RWPE2 (cell line): Measurements from ENCODE around the gene HNRNPR.

ENCODE experiments used
- ATAC-seq: fragments of 200-7000 bp; cut with Tn5 transposase; 3 replicates; pipeline ENCODE4 v1.9.1; 2021; ENCODE audit warnings: low read depth
- DNase-seq: peaks from one replicate; pipeline ENCODE4 v3.0.0-alpha.2; 2020; ENCODE audit warnings: low spot score
- H3K27ac ChIP-seq: fragments of 450-650 bp; 2 replicates; pipeline ENCODE4 v1.5.1; 2017; ENCODE audit warnings: mild to moderate bottlenecking; ENCODE audit not compliant: poor library complexity, severe bottlenecking
- H3K27me3 ChIP-seq: fragments of 250-450 bp; sonication (Bioruptor Pico); 2 replicates; pipeline ENCODE4 v1.5.1; 2021; ENCODE audit warnings: mild to moderate bottlenecking, moderate library complexity; ENCODE audit not compliant: insufficient read depth, poor library complexity, severe bottlenecking
- H3K36me3 ChIP-seq: fragments of 250-450 bp; sonication (Bioruptor Pico); 2 replicates; pipeline ENCODE4 v1.5.1; 2020; ENCODE audit warnings: low read depth, mild to moderate bottlenecking, moderate library complexity
- H3K4me1 ChIP-seq: fragments of 250-450 bp; sonication (Bioruptor Pico); 2 replicates; pipeline ENCODE4 v1.5.1; 2021; ENCODE audit warnings: mild to moderate bottlenecking, moderate library complexity; ENCODE audit not compliant: insufficient read depth, poor library complexity, severe bottlenecking
- H3K4me3 ChIP-seq: fragments of 250-450 bp; sonication (Bioruptor Pico); 2 replicates; pipeline ENCODE4 v1.5.1; 2021; ENCODE audit warnings: mild to moderate bottlenecking, moderate library complexity; ENCODE audit not compliant: severe bottlenecking
- H3K9me3 ChIP-seq: fragments of 250-450 bp; sonication (Bioruptor Pico); 2 replicates; pipeline ENCODE4 v1.5.1; 2021; ENCODE audit warnings: mild to moderate bottlenecking, moderate library complexity; ENCODE audit not compliant: severe bottlenecking
- CTCF ChIP-seq: fragments of 450-650 bp; IDR thresholded peaks from one replicate; pipeline ENCODE4 v1.5.1; 2017; ENCODE audit warnings: mild to moderate bottlenecking, moderate library complexity; ENCODE audit not compliant: poor library complexity, severe bottlenecking

HNRNPR gene

GRCh38 chr1:23343221-23344110 is 618 bp downstream of the HNRNPR start:
- H3K27ac ChIP-seq: peak overlapping the region; percentile 95
- no peak for TF ChIP-seq CTCF
- DNase-seq (no peak), ATAC-seq (peak; percentile 15)
- H3K36me3 ChIP-seq: peaks cover 41% of the 10 kb centered on the region
- H3K4me1 ChIP-seq: peaks cover 24% of the 10 kb centered on the region
- H3K27me3 ChIP-seq: no peaks in the 10 kb centered on the region
- no peaks in the 10 kb centered on the region for H3K9me3 ChIP-seq
- peak overlapping the region; percentile 79 for H3K4me3 ChIP-seq

- H3K27ac ChIP-seq: peak overlapping the region; percentile 95
- TF ChIP-seq CTCF: no peak
These were observed 2.0 kb downstream of the HNRNPR start for GRCh38 chr1:23341931-23342692.

GRCh38 chr1:23339632-23340031 is 4.5 kb downstream of the HNRNPR start:
- H3K4me3 ChIP-seq: no peak overlapping the region
- no peak overlapping the region for H3K27ac ChIP-seq
- no peak for ATAC-seq

More at GRCh38 chr1:23341931-23342692, 2.0 kb downstream of the HNRNPR start:
- no peaks in the 10 kb centered on the region for H3K27me3 ChIP-seq
- peak overlapping the region; percentile 79 for H3K4me3 ChIP-seq
- ATAC-seq (no peak), DNase-seq (no peak)
- H3K36me3 ChIP-seq: peaks cover 54% of the 10 kb centered on the region
- H3K9me3 ChIP-seq: no peaks in the 10 kb centered on the region
- H3K4me1 ChIP-seq: peaks cover 24% of the 10 kb centered on the region

GRCh38 chr1:23337869-23338268 is 6.2 kb downstream of the HNRNPR start:
- DNase-seq: no peak
- peaks cover 90% of the 10 kb centered on the region for H3K36me3 ChIP-seq
- TF ChIP-seq CTCF: no peak
- H3K9me3 ChIP-seq: no peaks in the 10 kb centered on the region
- H3K4me3 ChIP-seq: no peak overlapping the region
- no peaks in the 10 kb centered on the region for H3K27me3 ChIP-seq
- no peak for ATAC-seq
- H3K4me1 ChIP-seq: peaks cover 24% of the 10 kb centered on the region
- no peak overlapping the region for H3K27ac ChIP-seq

More at GRCh38 chr1:23339632-23340031, 4.5 kb downstream of the HNRNPR start:
- H3K9me3 ChIP-seq: no peaks in the 10 kb centered on the region
- H3K36me3 ChIP-seq: peaks cover 77% of the 10 kb centered on the region
- DNase-seq: no peak
- peaks cover 24% of the 10 kb centered on the region for H3K4me1 ChIP-seq
- H3K27me3 ChIP-seq: no peaks in the 10 kb centered on the region
- no peak for TF ChIP-seq CTCF
